Measurements from ENCODE around the gene MESP2. TPM values are rescaled to one million over a fixed set of nuclear protein-coding genes. Genes with fewer than 3 reads are reported as not detected.

Gene MESP2
- polyA plus RNA-seq, 1 of the 3 experiments (the other 2 are of a cell fraction), result 0.31 TPM

- no peak overlapping the region for H3K27ac ChIP-seq (ENCODE audit: low read depth in 2 of 2, low read length in 1 of 2)
- no peak overlapping the region for H3K4me2 ChIP-seq
- no peaks in the 10 kb centered on the region for H4K20me1 ChIP-seq (ENCODE audit: insufficient read depth)
- H3K4me1 ChIP-seq (ENCODE audit: control insufficient read depth in 1 of 2, insufficient read depth in 2 of 2, low read depth in 1 of 2, low read length in 1 of 2), result no peaks in the 10 kb centered on the region
- no peak overlapping the region for H2AFZ ChIP-seq (ENCODE audit: low read depth)
- ChIA-PET CTCF (interaction anchor here (0.7 to 1.3 kb wide), 2 partner anchors 25 to 38 kb away, joined by 4 to 5 read pairs; no protein-coding TSS in a partner anchor), POLR2A (no interaction called here)
- peaks cover 0 to 5% of the 10 kb centered on the region in 2 experiments for H3K36me3 ChIP-seq (replicated peaks in 1 of 2; ENCODE audit: control insufficient read depth in 1 of 2, insufficient read depth in 2 of 2, low read length in 1 of 2)
- H3K27me3 ChIP-seq (ENCODE audit: insufficient read depth), result no peaks in the 10 kb centered on the region
- H3K9me3 ChIP-seq, result no peaks in the 10 kb centered on the region
- TF ChIP-seq MAX (IDR thresholded peaks at IDR 0.05; ENCODE audit: low read depth) (no peak), TEAD4 (IDR thresholded peaks at IDR 0.05; ENCODE audit: borderline replicate concordance, insufficient read depth) (no peak), CTCF (IDR thresholded peaks at IDR 0.05) (no peak), PBX3 (IDR thresholded peaks at IDR 0.05) (no peak), FOSL2 (IDR thresholded peaks at IDR 0.05; ENCODE audit: borderline replicate concordance, low read depth) (no peak), JUND (IDR thresholded peaks at IDR 0.05) (no peak), SMC3 (IDR thresholded peaks at IDR 0.05; ENCODE audit: low read depth, low read length) (no peak), RFX5 (IDR thresholded peaks at IDR 0.05; ENCODE audit: low read length) (no peak), EZH2phosphoT487 (IDR thresholded peaks at IDR 0.05; ENCODE audit: borderline replicate concordance, low read depth) (no peak), USF2 (IDR thresholded peaks at IDR 0.05; ENCODE audit: borderline replicate concordance, low read depth, low read length) (no peak), NRF1 (IDR thresholded peaks at IDR 0.05; ENCODE audit: low read depth, low read length) (no peak), REST (IDR thresholded peaks at IDR 0.05; ENCODE audit: low read depth, low read length) (no peak), RCOR1 (IDR thresholded peaks at IDR 0.05; ENCODE audit: low read length) (no peak), MEF2A (IDR thresholded peaks at IDR 0.05; ENCODE audit: borderline replicate concordance, low read depth) (no peak)
- no peak overlapping the region for H3K4me3 ChIP-seq (ENCODE audit: low read depth in 2 of 2, low read length in 1 of 2)
- whole genome bisulfite sequencing (ENCODE audit: low lambda C conversion rate), result 85% methylated on average over 4 of the region's 4 CpGs
- no peak overlapping the region for H3K9ac ChIP-seq
- no peaks in the 10 kb centered on the region for H3K79me2 ChIP-seq (ENCODE audit: insufficient read depth)
- no peaks in the 10 kb centered on the region for H3F3A ChIP-seq (replicated peaks; ENCODE audit: insufficient read depth)
- H3K9me2 ChIP-seq, result no peaks in the 10 kb centered on the region
- no peak for DNase-seq
These were observed 21.6 kb downstream of the MESP2 start for GRCh38 chr15:89797678-89798201.

Data from SK-N-SH (cell line).